ENCODE measurements around the gene TRIL.

TRIL gene

DNA sequence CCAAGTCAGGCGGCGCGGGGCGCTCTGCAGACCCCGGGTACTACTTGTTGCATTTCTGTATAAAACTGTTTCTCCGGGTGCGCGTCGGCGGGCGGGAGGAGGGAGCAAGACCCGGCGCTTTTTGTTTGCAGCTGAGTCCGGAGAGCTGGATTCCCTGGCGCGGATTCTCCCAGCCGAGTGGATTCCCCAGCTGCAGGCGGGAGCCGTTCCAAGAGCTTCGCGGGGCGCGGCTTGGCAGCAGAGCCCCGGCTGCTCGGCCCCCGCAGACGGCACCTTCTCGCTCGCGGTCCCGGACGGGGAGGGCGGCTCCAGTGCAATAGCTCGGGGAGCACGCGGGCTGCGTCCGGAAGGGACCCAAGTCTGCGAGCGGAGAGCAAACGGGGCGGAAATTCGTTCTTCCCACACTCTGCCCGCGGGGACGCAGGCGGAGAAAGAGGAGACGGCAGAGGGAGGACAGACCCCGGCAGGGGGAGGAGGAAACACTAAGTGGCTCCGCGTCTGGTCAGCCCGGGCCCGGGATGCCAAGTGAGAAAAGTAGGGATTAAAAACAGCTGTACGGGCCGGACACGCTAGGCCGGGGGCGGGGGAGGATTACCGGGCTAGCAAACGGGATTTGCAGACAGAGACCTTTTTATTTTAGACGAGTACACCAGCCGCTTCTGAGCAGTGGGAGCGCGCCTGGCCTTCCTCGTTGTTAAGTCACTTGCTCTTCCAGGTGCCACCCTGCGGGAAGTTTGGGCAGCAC, at the start of gene TRIL:
Gene TRIL (minus strand): TSS at position 96 of the 745 bp plus-strand sequence. CDS start 284 bp downstream, outside the sequence.
- DNase-seq: no peak

DNA sequence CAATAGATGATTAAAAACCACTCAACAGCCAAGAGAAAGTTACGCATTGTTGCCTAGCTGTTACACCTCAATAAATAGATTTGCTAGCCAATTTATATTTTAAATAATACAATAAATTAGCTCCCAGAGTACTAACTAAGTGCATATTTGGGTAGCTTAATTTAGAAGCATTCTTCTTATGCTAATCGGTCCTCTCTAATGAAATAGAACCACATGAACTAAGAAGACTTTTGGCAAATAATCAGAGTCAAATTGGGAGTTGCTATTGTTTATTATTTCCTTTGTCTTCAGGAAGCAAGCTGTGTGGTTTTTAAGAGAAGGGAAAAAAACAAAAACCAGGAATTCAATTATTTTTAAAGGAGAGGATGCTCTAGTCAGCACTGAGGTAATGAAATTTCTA, 49.0 kb upstream of the TRIL start:
- no peak for DNase-seq

DNA sequence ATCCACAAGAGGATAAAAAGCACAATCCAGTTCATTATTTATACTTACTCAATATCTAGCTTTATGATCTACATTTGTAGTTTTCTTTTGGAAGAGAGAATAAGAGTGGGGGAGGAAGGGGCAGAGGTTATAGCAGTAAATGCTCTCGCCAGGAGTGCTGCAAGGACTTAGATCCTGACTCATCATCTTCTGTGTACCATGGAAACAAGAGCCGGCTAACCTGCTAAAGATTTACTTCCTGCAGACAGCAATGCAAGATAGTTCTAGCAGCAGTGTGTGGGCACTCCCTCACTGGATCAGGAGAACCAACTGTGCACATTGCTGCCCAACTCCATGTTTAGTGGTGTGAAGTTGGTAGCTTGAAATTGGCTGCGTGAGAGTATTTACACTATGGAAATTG, 47.7 kb upstream of the TRIL start:
- no peak for DNase-seq

DNA sequence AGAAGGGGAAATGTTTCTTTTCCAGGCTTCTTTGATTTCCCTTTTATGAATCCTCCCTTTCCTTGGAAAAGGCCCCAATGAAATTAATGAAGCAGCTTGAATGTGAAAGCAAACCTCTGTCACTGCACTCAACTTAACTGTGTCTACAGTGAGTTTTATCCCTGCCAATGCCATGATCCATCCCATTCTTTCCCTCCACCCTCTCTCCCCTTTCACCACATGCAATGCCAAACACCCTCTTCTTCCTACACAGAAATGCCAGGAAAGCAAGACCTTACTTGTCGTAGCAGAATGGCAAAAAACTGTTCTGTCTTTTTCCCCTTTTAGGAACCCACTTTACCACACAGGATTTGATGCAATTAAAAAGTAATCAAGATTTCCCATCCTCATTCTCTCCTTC, 47.3 kb upstream of the TRIL start:
- DNase-seq: no peak

- no peak for DNase-seq
Measured at GRCh38 chr7:29003703-29004102, 45.6 kb upstream of the TRIL start.

GRCh38 chr7:29000717-29001076, 42.6 kb upstream of the TRIL start:
- DNase-seq: no peak

GRCh38 chr7:28999895-29000716, 42.0 kb upstream of the TRIL start:
- DNase-seq: no peak

- no peak for DNase-seq
Measured at GRCh38 chr7:28999427-28999826, 41.3 kb upstream of the TRIL start.

- DNase-seq: no peak
Measured at GRCh38 chr7:28998105-28998504, 40.0 kb upstream of the TRIL start.

DNA sequence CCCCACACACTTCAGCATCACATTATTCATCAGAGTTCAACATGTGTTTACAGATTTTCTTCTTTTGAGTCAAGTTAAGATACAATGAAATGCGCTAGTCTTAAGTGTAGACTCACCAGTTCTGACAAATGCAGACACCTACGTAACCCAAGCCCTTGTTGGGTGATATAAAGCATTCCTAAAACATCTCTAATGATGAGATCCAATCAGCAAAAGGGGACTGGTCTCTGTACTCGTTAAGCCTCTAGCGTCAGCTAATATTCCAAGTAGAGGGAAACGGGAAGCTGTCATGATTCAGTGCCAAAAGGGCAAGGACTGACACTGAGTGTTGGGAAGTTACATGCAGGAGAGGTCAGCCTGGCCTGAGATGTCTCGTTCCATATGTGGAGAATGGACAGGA, 38.7 kb upstream of the TRIL start:
- no peak for DNase-seq

DNA sequence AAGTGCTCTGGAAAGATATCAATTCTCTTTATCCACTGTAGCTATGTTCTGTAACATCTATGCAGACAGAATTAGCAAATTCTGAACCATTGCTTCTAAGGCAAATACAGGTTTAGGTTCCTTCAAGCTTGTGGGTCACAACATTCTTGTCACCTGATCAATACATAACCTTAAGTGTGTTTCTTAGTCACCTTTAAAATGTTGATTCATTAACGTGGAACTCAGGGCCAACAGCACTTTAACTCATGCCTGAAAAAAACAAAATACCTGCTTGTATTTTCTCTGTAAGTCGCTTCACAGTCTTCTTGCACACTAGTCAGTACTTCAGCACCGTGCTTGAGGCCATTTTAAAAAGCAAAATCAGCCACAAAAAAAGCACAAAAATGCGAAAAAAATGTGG, 35.2 kb upstream of the TRIL start:
- no peak for DNase-seq

DNA sequence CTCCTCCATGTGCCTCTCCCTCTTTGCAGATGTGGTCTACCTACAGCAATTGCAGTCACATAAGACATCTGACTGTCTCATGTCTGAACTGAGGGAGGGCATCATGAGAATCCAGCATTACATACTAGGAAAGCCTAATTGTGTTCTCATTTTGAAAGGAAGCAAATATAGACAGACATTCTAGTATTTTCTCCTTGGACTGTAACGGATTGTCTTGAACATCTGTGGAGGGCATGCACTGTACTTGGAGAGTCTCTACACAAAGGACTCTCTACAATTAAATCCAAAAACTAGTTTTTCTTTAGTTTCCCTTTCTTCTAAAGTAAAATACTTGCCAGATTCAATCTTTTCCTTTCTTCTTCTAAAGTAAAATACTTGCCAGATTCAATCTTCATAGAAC, 34.7 kb upstream of the TRIL start:
- DNase-seq: no peak

DNA sequence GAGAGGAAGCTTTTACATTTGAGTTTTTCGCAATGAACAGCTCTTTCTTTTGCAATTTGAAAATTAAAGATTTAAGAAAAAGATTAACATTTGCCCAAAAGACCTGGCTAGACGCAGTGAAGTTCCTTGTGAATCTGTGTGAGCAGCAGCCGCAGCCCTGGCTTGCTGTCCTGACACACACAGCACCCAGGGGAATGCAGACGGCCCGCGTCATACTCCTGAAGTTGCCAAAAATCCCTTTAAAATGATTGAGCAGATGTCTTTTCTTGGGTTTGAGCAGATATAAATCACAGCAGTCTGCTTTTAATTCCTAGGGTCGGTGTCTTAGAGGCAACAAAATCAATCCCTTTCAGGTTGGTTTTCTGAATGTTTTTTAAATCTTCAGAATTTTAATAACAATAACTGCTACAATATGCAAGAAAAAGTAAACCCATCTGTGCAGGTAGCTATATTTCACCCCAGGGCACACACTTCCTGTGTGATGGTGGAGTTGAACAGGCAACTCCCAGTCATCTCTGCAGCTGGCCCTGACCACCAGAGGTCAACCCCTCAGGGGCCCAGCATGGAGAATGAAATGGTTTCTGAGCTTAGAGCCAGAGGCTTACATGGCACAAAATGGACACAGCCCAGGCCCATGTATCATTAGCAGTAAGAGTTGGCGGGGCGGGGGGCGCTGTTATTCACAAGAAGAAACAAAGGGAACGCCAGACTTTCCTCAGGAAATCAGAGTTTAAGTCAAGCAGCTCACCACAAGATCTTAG, 32.2 kb upstream of the TRIL start:
- no peak for DNase-seq

DNA sequence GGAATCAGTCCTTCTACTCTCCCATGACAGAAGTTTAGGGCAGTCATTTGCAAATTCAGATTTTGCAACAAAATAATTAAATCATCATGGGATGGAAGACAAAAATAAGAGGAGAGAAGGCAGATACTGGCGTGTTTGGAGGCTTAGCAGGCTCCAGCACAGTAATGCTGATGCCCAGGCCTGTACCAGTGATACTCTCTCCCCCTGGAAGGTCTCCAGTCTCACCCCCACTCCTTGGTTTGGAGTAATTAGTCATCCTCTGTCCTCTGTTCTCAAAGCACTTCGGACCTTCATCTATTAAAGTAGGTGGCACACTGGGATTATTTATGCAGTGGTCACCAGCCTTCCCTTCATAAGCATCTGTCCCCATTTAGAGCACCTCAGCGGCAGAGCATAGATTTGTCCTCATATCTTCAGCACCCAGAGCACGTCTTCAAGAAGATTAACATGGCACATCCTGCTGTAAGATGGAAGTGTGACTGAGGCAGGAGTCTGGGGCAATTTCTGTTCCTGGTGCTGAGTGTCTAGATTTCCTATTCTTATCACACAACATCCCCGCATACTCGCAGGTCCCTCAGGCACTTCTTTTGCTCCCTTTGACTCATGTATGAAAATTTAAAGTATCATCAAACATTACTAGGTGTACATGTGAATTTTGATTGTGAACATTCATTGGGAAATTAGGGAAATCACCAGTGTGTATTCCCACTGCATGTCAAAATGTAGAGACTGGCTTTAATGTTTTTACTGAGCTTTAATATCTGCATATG, 31.3 kb upstream of the TRIL start:
- no peak for DNase-seq

DNA sequence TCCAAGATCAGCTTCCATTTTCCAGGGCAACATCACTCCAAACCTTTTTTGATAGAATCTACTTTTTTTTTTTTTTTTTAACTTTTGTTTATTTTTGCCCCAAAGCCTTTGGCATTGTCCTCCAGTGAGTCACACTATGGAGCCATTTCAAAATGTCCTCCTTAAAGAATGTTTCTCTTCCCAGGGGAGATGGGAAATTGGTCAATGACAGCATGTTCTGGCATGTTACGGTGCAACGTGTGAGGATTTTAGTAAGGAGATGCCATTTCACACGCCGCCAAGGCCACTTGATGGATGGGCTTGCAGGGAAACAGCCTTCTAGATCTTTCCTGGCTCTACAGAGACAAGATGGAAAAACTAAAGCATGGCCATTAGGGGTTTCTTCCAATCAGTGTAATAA, 30.7 kb upstream of the TRIL start:
- no peak for DNase-seq

DNA sequence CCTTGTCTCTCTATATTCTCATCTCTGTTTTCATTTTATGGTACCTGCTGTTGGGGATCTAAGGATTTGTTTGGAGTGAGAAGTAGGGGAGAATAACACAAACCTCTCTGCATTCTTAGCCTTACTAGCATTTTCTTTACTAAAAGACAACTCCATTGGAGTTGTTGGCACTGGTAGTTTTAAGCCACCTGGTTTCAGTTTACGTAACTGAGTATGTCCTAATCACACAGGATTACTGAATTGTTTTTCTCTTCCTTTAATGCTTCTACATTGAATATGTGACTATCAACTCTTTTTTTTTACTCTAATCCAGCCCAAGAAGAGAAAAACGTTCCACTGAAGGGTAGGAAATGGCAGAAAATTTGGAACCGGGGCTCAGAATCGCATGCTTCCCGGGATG, 30.0 kb upstream of the TRIL start:
- DNase-seq: no peak

DNA sequence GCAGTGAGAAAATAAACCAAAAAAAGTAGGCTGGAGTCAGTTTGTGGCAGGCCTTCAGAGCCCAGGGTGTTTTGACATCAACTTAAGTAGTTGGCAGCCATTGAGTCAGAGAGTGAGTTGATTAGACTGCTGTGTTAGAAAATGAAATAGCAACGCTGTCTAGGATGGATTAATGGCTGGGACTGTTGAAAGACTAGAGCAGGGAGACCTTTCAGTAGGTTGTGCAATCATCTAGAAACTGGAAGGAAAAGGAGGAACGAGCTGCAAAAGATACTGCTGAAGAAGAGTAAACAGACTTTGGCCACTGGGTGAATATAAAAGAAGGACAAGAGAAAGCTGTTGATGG, 28.6 kb upstream of the TRIL start:
- no peak for DNase-seq

DNA sequence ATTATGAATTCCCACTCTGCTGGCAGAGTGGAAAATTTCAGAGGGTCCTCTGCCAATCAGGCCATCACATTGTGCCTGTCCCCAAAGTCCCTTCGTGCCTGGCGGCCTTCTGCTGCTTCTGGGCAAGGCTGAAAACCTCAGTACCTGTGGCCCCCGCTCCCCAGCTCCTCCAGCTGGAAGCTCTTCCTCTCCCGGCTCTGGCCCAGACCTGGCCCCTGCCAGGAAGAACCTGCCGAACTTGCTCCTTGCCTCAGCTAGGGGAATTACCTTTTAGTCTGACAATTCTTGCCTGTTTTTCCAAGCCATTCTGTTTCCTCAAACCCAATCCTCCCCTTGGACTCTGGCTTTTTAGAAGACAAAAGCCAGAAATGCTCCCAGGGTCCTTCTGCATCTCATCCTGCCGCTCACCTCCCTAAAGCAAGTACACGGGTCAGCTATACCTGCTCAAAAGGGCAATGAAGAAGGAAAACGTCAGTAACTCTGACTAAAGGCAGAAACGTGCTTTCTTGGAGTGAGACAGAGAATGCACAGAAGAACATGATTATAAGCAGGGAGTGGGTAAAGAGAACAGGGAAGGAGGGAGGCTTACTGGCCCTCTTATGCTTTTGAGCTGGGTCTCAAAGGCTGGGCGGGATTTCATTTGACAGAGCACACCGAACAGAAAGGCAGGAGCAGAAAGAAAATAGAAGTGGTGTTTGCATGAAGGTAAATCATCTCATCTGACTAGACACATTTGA, 28.1 kb upstream of the TRIL start:
- no peak for DNase-seq

DNA sequence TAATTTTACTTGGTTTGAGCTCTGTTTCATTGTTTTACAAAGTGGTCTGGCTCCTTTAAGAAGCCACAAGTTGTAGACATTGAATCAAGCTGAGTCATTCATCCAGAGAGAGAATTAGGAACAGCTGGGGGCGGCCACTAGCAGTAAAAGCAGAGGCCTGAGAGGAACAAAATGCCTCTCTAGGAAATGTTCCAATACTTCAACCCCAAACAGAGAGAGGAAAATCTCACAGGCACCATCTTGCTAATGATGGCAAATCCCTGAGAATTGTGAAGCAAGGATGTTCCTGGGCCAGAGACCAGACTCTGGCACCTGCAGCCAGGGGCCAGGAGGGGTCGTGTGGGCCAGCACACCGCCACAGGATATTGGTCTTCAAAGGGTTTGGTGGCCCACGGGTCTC, 26.5 kb upstream of the TRIL start:
- no peak for DNase-seq

DNA sequence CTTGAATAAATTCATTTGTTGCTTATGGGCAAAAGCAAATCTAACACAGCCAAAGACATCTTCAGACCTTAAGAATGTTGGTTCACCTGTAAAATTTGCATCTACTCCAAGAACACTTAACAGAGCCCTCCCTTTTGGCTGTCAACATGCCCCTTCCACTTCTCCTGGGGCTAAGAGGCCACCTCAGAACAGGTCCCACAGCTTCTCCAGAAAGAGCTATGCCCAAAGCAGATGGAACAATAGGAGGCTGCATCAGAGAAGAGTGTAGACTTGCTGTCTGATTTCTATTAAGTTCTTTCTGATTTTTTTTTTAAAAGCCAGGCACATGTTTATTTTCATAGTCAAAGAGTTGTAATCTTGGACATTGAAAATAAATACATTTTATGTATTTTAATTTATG, 26.1 kb upstream of the TRIL start:
- DNase-seq: no peak

GRCh38 chr7:28983396-28984190, 25.5 kb upstream of the TRIL start:
- DNase-seq: no peak

- no peak for DNase-seq
Measured at GRCh38 chr7:28981161-28981465, 23.0 kb upstream of the TRIL start.

Data from activated CD4-positive, CD25-positive, alpha-beta regulatory T cell treated with anti-CD3 and anti-CD28 coated beads, Interleukin-2, amount 50 U/mL, for 72 hours (primary cell).